OCI-LY7 (cell line): Measurements from ENCODE around the gene SLC1A4. TPM values are rescaled to one million over a fixed set of nuclear protein-coding genes. Genes with fewer than 3 reads are reported as not detected.

Source experiments
- BruUV-seq: library from RNA; stranded (reverse); fragments of 400-500 nt; replicated peaks from 2 replicates; lab custom pipeline; 2021; lab: Mats Ljungman, UMichigan
- CTCF ChIA-PET: fragments of 300-600 bp; sonication (Branson Sonifier 250); formaldehyde crosslinking; loops from one replicate; lab custom pipeline; 2022; ENCODE audit warnings: antibody characterized with exemption; ENCODE audit not compliant: unreplicated experiment; lab: Charles Lee
- POLR2A ChIA-PET: fragments of 300-600 bp; sonication (Branson Sonifier 250); formaldehyde crosslinking; loops from one replicate; lab custom pipeline; 2022; ENCODE audit warnings: antibody characterized with exemption; lab: Charles Lee
- DNase-seq: peaks from one replicate; pipeline ENCODE4 v3.0.0-alpha.2; 2015; ENCODE audit warnings: low spot score
- H2AFZ ChIP-seq: fragments of 200-600 bp; sonication (generic), shearing (Covaris generic); 2 replicates; pipeline ENCODE4 v1.6.1; 2014; ENCODE audit warnings: mild to moderate bottlenecking, antibody characterized with exemption, low read length, moderate library complexity
- H3K27ac ChIP-seq: fragments of 200-600 bp; sonication (generic); 2 replicates; pipeline ENCODE4 v1.5.1; 2014; ENCODE audit warnings: mixed run types, low read depth, mild to moderate bottlenecking, moderate library complexity, low read length, inconsistent platforms; ENCODE audit not compliant: poor library complexity, severe bottlenecking
- H3K36me3 ChIP-seq: fragments of 200-600 bp; sonication (generic); 2 replicates; pipeline ENCODE4 v1.6.1; 2014; ENCODE audit warnings: mild to moderate bottlenecking, antibody characterized with exemption, low read length, moderate library complexity, mixed read lengths; ENCODE audit not compliant: insufficient read depth
- H3K4me1 ChIP-seq: fragments of 200-600 bp; sonication (generic); 2 replicates; pipeline ENCODE4 v1.5.1; 2014; ENCODE audit warnings: mild to moderate bottlenecking, low read length; ENCODE audit not compliant: insufficient read depth, poor library complexity, severe bottlenecking
- H3K4me2 ChIP-seq: fragments of 200-600 bp; sonication (generic); 2 replicates; pipeline ENCODE4 v1.6.1; 2014; ENCODE audit warnings: mild to moderate bottlenecking, low read length
- H3K4me3 ChIP-seq: fragments of 200-600 bp; sonication (generic); 2 replicates; pipeline ENCODE4 v1.5.1; 2014; ENCODE audit warnings: mild to moderate bottlenecking, low read depth, low read length; ENCODE audit not compliant: poor library complexity, severe bottlenecking
- H3K79me2 ChIP-seq: fragments of 200-600 bp; sonication (generic); 2 replicates; pipeline ENCODE4 v1.6.1; 2016; ENCODE audit warnings: low read depth, mild to moderate bottlenecking, low read length, moderate library complexity, mixed read lengths; ENCODE audit not compliant: insufficient read depth
- H3K9me2 ChIP-seq: fragments of 200-600 bp; sonication (generic); 2 replicates; pipeline ENCODE4 v1.6.1; 2016; ENCODE audit warnings: mild to moderate bottlenecking, low read length, mixed read lengths; ENCODE audit not compliant: insufficient read depth
- H3K9me3 ChIP-seq: fragments of 200-600 bp; sonication (generic); 2 replicates; pipeline ENCODE4 v1.6.1; 2014; ENCODE audit warnings: mild to moderate bottlenecking, mixed run types, low read length, mixed read lengths
- H4K20me1 ChIP-seq: fragments of 200-600 bp; sonication (generic); 2 replicates; pipeline ENCODE4 v1.6.1; 2014; ENCODE audit warnings: mild to moderate bottlenecking, antibody characterized with exemption, low read length, moderate library complexity, mixed read lengths; ENCODE audit not compliant: insufficient read depth
- CTCF ChIP-seq: fragments of 200-600 bp; sonication (generic); conservative IDR thresholded peaks from 2 replicates; pipeline ENCODE4 v1.5.1; 2014; ENCODE audit warnings: mild to moderate bottlenecking, antibody characterized with exemption, low read length, moderate library complexity, mixed read lengths
- EZH2phosphoT487 ChIP-seq: fragments of 200-600 bp; sonication (generic); IDR thresholded peaks from 2 replicates; pipeline ENCODE4 v1.6.1; 2018; ENCODE audit warnings: low read depth, borderline replicate concordance, mild to moderate bottlenecking, mixed run types, antibody characterized with exemption, low read length, moderate library complexity, mixed read lengths
- intact Hi-C: fragments of 100-400 bp; cut with micrococcal nuclease; formaldehyde crosslinking; loops from one replicate; pipeline ENCODE4 v1.10.0; 2022; ENCODE audit not compliant: unreplicated experiment
- total RNA-seq, 2 experiments: library from RNA; depleted of rRNA in 1 of 2; stranded (reverse); fragments of >200 nt in 1 of 2; shearing (Covaris generic) in 1 of 2; gene quantifications; 2 replicates each; pipeline ENCODE4 v1.2.3, GENCODE V29; 2014 to 2022

Gene SLC1A4
- total RNA-seq, 2 experiments from 2014 or later: 17.2 to 31.1 TPM

GRCh38 chr2:65026154-65026553 lies 37.0 kb downstream of the SLC1A4 start:
- Histone ChIP-seq H4K20me1 (no peaks in the 10 kb centered on the region), H3K4me1 (peaks cover 59% of the 10 kb centered on the region), H3K9me2 (no peaks in the 10 kb centered on the region), H3K9me3 (no peaks in the 10 kb centered on the region), H3K36me3 (peaks cover 30% of the 10 kb centered on the region), H3K27ac (peak overlapping the region; percentile 43), H3K79me2 (no peaks in the 10 kb centered on the region), H3K4me3 (no peak overlapping the region), H2AFZ (peak overlapping the region; percentile 11; the same call in 1 of the 2 replicates), H3K4me2 (peak overlapping the region; percentile 58)
- ChIA-PET POLR2A (interaction anchor here (0.6 to 2.2 kb wide), 8 partner anchors 8 to 111 kb away, joined by 3 to 7 read pairs (median 4); no protein-coding TSS in a partner anchor), CTCF (interaction anchor here (0.9 to 1.0 kb wide), 2 partner anchors 35 to 111 kb away, joined by 3 read pairs; no protein-coding TSS in a partner anchor)
- TF ChIP-seq CTCF: no peak
- no peak for TF ChIP-seq EZH2phosphoT487
- intact Hi-C loops: no loop called here
- BruUV-seq: no TSS peak
- DNase-seq: no peak

DNA sequence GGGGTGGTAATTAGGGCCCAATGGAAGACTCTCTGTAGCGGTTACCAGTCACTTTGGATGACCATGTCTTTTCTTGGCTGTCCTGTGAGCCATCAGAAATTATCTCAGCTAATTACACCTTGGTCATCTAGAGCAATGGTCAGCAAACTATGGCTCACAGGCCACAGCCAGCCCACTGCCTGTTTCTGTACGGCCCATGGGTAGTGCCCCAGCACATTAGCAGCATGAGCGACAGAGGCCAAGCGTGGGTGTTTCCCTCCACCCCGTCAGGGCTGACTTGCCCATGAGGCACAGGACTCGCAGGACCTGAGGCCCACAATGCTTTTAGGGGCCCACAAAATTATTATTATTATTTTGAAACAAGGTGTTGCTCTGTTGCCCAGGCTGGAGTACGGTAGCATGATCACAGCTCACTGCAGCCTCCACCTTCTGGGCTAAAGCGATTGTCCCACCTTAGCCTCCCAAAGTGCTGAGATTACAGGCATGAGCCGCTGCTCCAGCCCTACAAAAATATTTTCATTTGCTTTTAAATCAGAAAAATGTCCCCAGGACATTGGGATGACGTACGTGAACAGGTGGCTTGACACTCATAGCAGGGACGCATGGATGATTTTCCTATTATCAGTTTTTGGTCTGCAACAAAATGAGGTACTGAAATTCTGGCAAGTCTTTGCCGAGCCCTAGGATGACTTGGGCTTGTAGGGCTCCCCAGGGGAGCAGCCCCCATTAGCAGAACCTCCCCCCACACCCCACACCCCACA lies 37.7 kb downstream of the SLC1A4 start:
- ChIA-PET CTCF (interaction anchor here (1.0 kb wide), 1 partner anchor 112 kb away, joined by 3 read pairs; no protein-coding TSS in a partner anchor), POLR2A (interaction anchor here (0.6 to 2.2 kb wide), 8 partner anchors 7 to 112 kb away, joined by 3 to 7 read pairs (median 4); partner anchors contain the start of gene RAB1A)
- intact Hi-C loops: no loop called here

More for the DNA sequence above, 37.7 kb downstream of the SLC1A4 start:
- Histone ChIP-seq H3K36me3 (peaks cover 22% of the 10 kb centered on the region), H3K9me3 (no peaks in the 10 kb centered on the region), H3K9me2 (no peaks in the 10 kb centered on the region), H3K4me1 (peaks cover 64% of the 10 kb centered on the region), H3K4me2 (peak overlapping the region; percentile 58), H4K20me1 (no peaks in the 10 kb centered on the region), H3K27ac (peak overlapping the region; percentile 42), H3K79me2 (no peaks in the 10 kb centered on the region), H2AFZ (no peak overlapping the region), H3K4me3 (peak overlapping the region; percentile 22)
- BruUV-seq: no TSS peak
- TF ChIP-seq EZH2phosphoT487: no peak
- no peak for TF ChIP-seq CTCF
- peak; percentile 75 for DNase-seq
